ENCODE data around the gene GPSM1.

GPSM1 gene

GRCh38 chr9:136304456-136304855 is 22.9 kb upstream of the GPSM1 start:
- no peak for DNase-seq

- DNase-seq: no peak
These were observed 22.4 kb upstream of the GPSM1 start for GRCh38 chr9:136304981-136305380.

DNA sequence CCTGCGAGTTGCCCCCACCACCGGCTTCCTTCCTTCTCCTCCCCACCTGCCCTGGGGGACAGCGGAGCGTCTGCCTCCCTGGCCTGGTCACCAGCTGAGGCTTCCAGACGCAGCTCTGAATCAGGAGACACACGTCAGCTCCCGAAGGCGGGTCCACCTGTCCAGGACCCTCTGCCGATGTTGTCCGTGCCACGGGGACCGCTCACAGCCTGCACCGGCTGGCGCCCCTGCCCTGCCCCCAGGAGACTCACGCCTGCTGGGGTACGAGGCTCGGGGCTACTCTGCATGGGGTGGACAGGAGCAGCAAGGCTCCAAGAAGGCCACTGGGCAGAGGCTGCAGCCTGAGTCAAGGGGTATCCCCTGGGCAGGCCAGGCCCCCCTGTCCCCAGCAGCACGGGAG is 21.5 kb upstream of the GPSM1 start:
- no peak for DNase-seq

GRCh38 chr9:136306211-136307208 is 20.8 kb upstream of the GPSM1 start:
- no peak for DNase-seq

GRCh38 chr9:136307215-136307750 is 20.1 kb upstream of the GPSM1 start:
- DNase-seq: no peak

- DNase-seq: no peak
These were observed 19.2 kb upstream of the GPSM1 start for GRCh38 chr9:136308006-136308701.

- no peak for DNase-seq
These were observed 18.7 kb upstream of the GPSM1 start for GRCh38 chr9:136308702-136309053.

DNA sequence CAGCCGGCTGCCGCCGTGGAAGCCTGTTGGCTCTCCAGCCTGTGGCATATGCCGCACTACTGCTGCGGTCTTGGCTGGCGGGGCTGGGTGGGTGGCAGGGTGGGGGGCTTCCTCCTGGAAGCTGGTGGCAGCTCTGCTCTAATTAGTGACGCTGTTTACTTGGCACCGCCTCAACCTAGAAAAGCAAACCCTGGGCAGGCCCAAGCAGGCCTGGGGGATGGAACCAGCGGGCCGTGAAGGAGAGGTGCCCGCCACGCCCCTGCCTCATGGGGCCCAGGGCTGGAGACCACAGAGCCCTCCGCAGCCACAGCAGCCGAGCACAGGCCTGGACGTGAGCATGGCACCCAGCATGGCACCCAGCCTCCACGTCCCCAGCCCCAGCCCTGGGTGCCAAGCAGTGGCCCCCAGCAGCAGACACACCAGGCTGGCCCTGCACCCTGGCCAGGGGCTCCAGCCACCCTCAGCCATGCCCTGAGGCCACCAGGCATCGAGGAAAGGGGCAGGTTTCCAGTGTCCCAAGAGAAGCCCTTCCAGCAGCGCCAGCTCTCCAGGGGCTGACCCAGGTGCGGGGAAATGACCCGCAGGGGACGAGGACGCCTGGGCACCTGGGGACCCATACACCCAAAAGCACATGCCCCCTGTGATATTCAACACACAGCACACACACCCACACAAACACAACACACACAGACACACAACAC is 18.1 kb upstream of the GPSM1 start:
- no peak for DNase-seq

DNA sequence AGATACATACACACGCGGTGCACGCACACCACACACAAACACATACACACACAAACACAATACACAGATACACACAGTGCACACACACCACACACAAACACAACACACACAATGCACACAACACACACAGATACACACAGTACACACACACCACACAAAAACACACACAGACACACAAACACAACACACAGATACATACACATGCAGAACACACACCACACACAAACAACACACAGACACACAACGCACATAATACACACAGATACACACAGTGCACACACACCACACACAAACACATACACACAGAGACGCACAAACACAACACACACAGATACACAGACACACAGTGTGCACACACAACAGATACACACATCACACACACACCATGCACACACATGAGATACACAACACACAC is 17.5 kb upstream of the GPSM1 start:
- no peak for DNase-seq

GRCh38 chr9:136310273-136311030 is 16.9 kb upstream of the GPSM1 start:
- DNase-seq: no peak

GRCh38 chr9:136311051-136312008 is 16.0 kb upstream of the GPSM1 start:
- DNase-seq: no peak

GRCh38 chr9:136312009-136312375 is 15.3 kb upstream of the GPSM1 start:
- DNase-seq: no peak

- DNase-seq: peak in 26 of 51 donors; percentile 2 to 65 (median 32)
These were observed 14.9 kb upstream of the GPSM1 start for GRCh38 chr9:136312436-136312835.

DNA sequence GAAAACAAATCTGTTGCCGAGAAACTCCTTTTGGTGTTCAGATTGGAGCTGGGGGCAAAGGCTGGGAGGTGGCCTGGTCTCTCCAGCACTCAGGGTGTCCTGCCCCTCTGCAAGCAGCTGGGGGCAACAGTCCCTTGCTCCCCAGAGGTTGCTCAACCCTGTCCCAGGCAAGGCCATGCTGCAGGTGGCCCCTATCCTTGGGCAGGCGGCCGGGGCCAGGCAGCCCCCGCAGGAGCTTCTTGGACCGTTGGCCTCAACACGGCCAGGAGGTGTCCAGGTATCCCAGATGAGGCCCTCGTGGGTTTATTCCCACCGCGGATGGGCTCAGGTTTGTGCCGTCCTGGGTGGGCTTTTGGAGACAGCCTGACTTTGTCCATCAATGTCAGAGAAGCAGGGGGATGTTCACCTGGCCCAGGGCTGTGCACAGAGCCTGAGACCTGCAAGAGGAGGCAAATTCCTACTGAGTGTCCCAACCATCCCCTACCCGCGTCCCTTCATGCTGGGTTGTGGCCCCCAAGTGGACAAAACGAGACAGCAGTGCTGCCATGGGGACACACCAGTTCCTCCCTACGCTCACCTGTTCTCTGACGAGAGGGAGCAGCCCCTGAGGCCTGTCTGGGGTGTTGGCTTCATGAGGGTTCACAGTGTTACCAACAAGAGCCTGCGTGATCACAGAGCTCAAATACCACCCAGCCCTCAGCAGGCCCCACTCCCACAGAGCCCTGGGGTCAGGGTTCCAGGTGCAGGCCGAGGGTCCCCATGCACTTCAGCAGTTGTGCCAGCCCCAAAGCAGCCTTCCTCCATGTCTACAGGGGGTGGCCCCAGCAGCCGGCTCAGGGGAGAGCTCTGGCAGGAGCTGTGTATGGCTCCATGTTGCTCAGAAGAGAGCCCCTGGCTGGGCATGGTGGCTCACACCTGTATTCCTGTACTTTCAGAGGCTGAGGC is 14.0 kb upstream of the GPSM1 start:
- DNase-seq: no peak

DNA sequence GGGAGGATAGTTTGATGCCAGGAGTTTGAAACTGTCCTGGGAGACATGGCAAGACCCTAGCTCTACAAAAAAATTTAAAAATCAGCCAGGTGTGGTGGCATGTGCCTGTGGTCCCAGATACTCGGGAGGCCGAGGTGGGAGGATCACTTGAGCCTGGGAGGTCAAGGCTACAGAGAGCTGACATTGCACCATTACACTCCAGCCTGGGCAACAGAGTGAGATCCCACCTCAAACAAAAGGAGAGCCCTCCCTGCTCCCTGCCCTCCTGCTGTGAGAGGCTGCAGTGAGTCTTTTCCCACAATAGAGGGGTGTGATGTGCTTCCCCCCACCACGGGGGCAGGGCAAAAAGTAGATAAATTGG is 13.3 kb upstream of the GPSM1 start:
- no peak for DNase-seq

DNA sequence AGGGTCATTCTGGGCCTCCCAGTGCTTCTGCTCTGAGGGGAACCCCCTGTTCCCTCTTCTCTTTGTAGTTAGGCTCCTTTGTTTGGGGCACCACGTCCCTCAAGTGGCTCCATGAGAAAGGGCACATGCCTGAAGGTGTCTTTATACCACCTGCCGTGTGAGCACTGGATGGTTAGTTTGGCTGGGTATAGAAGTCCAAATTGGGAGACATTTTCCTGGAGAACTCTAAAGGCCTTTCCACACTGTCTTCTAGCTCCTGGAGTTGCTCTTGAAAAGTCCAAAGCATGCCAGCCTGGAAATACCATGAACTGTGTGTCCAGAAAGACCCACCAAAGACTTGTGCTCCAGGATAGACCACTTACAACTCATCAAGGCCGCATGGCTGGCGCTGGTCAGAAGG is 12.4 kb upstream of the GPSM1 start:
- no peak for DNase-seq

DNA sequence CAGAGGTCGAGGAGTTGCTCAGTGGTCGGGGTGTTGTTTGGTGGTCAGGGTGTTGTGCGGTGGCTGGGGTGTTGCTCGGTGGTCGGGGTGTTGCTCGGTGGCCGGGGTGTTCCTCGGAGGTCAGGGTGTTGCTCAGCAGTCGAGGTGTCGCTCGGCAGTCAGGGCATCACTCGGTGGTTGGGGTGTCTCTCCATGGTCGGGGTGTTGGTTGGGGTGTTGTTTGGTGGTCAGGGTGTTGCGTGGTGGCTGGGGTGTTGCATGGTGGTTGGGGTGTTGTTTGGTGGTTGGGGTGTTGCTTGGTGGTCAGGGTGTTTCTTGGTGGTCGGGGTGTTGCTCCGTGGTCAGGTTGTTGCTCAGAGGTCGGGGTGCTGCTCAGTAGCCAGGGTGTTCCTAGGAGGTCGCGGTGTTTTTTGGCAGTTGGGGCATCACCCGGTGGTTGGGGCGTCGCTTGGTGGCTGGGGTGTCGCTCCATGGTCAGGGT is 11.0 kb upstream of the GPSM1 start:
- no peak for DNase-seq

DNA sequence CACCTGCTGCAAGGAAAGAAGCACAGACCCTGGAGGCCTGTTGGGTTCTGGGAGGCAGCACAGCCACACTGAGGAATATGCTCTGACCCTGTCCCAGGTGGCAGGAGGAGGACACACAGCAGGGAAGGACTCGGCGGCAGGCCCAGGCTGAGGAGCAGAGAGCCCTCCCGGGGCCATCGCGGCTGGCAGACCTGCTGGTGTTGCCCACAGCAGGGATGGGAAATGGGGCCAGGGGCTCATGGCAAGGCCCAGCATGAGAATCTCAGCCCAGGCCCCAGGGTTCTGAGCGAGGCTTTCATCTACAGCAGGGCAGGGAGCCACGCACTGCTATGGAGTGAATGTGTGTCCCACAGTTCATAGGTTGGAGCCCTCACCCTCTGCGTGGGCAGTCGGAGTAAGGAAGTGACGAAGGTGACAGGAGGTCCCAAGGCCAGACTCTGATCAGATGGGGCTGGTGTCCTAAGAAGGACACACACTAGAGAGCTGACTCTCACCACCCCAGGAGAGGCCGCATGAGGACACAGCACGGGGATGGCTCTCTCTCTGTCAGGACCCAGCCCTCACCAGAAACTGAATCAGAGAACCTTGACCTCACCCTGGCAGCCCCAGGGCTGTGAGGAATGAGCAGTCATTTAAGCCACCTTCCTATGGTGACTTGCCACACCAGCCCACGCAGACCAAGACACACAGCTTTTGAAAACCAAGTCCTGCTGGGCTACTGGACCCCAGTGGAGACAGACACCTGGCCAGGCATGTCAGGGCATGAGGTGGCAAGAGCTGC is 10.3 kb upstream of the GPSM1 start:
- no peak for DNase-seq
